Panc1 (cell line): Measurements from ENCODE around the gene SEC11A. TPM values are rescaled to one million over a fixed set of nuclear protein-coding genes. Genes with fewer than 3 reads are reported as not detected.

ENCODE experiments used
- ATAC-seq: fragments of 200-7000 bp; cut with Tn5 transposase; 2 replicates; pipeline ENCODE4 v1.9.1; 2020; ENCODE audit warnings: mild to moderate bottlenecking, moderate library complexity
- BruUV-seq: library from RNA; stranded (reverse); fragments of 400-500 nt; replicated peaks from 2 replicates; lab custom pipeline; 2021; lab: Mats Ljungman, UMichigan
- CTCF ChIA-PET: fragments of 300-600 bp; sonication (Branson Sonifier 250); formaldehyde crosslinking; loops from one replicate; lab custom pipeline; 2022; ENCODE audit warnings: antibody characterized with exemption; lab: Charles Lee
- POLR2A ChIA-PET: fragments of 300-600 bp; sonication (Branson Sonifier 250); formaldehyde crosslinking; loops from one replicate; lab custom pipeline; 2022; ENCODE audit warnings: antibody characterized with exemption; lab: Charles Lee
- DNase-seq: peaks from one replicate; pipeline ENCODE4 v3.0.0-alpha.2; 2010; ENCODE audit warnings: low read depth, low spot score
- H3K27ac ChIP-seq: 2 replicates; pipeline ENCODE4 v1.5.1; 2011; ENCODE audit warnings: mild to moderate bottlenecking, low read length, inconsistent platforms
- H3K27me3 ChIP-seq: fragments of 200-500 bp; sonication (Bioruptor generic); 2 replicates; pipeline ENCODE4 v1.6.0; 2014; ENCODE audit warnings: low read length, inconsistent platforms; ENCODE audit not compliant: control insufficient read depth, insufficient read depth
- H3K36me3 ChIP-seq: fragments of 200-500 bp; sonication (Bioruptor generic); 2 replicates; pipeline ENCODE4 v1.5.1; 2014; ENCODE audit warnings: inconsistent platforms, mild to moderate bottlenecking, low read length, moderate library complexity; ENCODE audit not compliant: control insufficient read depth, insufficient read depth
- H3K4me1 ChIP-seq: 2 replicates; pipeline ENCODE4 v1.5.1; 2011; ENCODE audit warnings: inconsistent platforms, mild to moderate bottlenecking, low read length, moderate library complexity; ENCODE audit not compliant: control insufficient read depth, insufficient read depth
- H3K4me3 ChIP-seq, 2 experiments: 2 replicates each; pipeline ENCODE4 v1.5.1; 2011 to 2012; ENCODE audit warnings: low read depth in 2 of 2, low read length in 2 of 2, mild to moderate bottlenecking in 2 of 2, inconsistent platforms in 1 of 2, moderate library complexity in 1 of 2
- H3K9me3 ChIP-seq: fragments of 200-500 bp; sonication (Bioruptor generic); 2 replicates; pipeline ENCODE4 v1.5.1; 2014; ENCODE audit warnings: low read depth, mild to moderate bottlenecking, inconsistent platforms, low read length, moderate library complexity; ENCODE audit not compliant: control insufficient read depth, insufficient read depth
- CTCF ChIP-seq: fragments of 450-650 bp; IDR thresholded peaks from 2 replicates; pipeline ENCODE4 v1.5.1; 2017; ENCODE audit warnings: mild to moderate bottlenecking
- POLR2AphosphoS5 ChIP-seq: IDR thresholded peaks from 2 replicates; pipeline ENCODE4 v1.6.1; 2012; ENCODE audit warnings: mild to moderate bottlenecking, low read depth, low read length, moderate library complexity
- REST ChIP-seq, 2 experiments: IDR thresholded peaks; 2 replicates each; pipeline ENCODE4 v1.6.1; 2011 to 2012; ENCODE audit warnings: low read depth in 2 of 2, control low read depth in 1 of 2, low read length in 1 of 2, mild to moderate bottlenecking in 1 of 2, moderate library complexity in 1 of 2; ENCODE audit not compliant: insufficient read depth in 1 of 2
- SIN3A ChIP-seq: IDR thresholded peaks from 2 replicates; pipeline ENCODE4 v1.6.1; 2012; ENCODE audit warnings: low read depth, mild to moderate bottlenecking, low read length, moderate library complexity, borderline replicate concordance; ENCODE audit not compliant: insufficient read depth
- TCF7L2 ChIP-seq: IDR thresholded peaks from 2 replicates; pipeline ENCODE4 v1.6.1; 2011; ENCODE audit warnings: mild to moderate bottlenecking, low read depth, low read length, inconsistent platforms
- in situ Hi-C: cut with HindIII; loops from 2 replicates; pipeline ENCODE4 v1.10.0; 2016; ENCODE audit warnings: low sequenced_read_pairs, low pct_unique_long_range_greater_than_20kb
- intact Hi-C: fragments of 100-400 bp; cut with micrococcal nuclease; formaldehyde crosslinking; loops from one replicate; pipeline ENCODE4 v1.10.0; 2022; ENCODE audit not compliant: unreplicated experiment
- total RNA-seq: library from RNA; stranded (reverse); gene quantifications from one replicate; pipeline ENCODE4 v1.2.1, GENCODE V29; 2021; ENCODE audit not compliant: unreplicated experiment

Gene SEC11A
- total RNA-seq, 1 experiment from 2014 or later = 164 TPM

- intact Hi-C loops = no loop called here
- H3K9me3 ChIP-seq = no peaks in the 10 kb centered on the region
Observed at GRCh38 chr15:84722628-84723027, 6.7 kb upstream of the SEC11A start.

GRCh38 chr15:84721371-84721770, 5.4 kb upstream of the SEC11A start:
- ATAC-seq (no peak), DNase-seq (no peak)
- H3K4me1 ChIP-seq = no peaks in the 10 kb centered on the region
- H3K9me3 ChIP-seq = no peaks in the 10 kb centered on the region
- no TSS peak for BruUV-seq
- no peak overlapping the region for H3K4me3 ChIP-seq
- in situ Hi-C loops (no loop called here), intact Hi-C loops (no loop called here)
- TF ChIP-seq CTCF (no peak), REST (IDR thresholded peaks at IDR 0.05; ENCODE audit: insufficient read depth in 1 of 2, low read depth in 2 of 2, low read length in 1 of 2) (no peak), SIN3A (no peak), TCF7L2 (no peak), POLR2AphosphoS5 (no peak)
- no peaks in the 10 kb centered on the region for H3K36me3 ChIP-seq
- no peak overlapping the region for H3K27ac ChIP-seq
- ChIA-PET POLR2A (no interaction called here), CTCF (no interaction called here)
- no peaks in the 10 kb centered on the region for H3K27me3 ChIP-seq

More at GRCh38 chr15:84722628-84723027, 6.7 kb upstream of the SEC11A start:
- ChIA-PET CTCF (interaction anchor here (0.7 kb wide), 1 partner anchor 41 kb away, joined by 9 read pairs; no protein-coding TSS in a partner anchor), POLR2A (no interaction called here)
- Histone ChIP-seq H3K4me3 (no peak overlapping the region), H3K27me3 (no peaks in the 10 kb centered on the region), H3K36me3 (no peaks in the 10 kb centered on the region), H3K27ac (no peak overlapping the region), H3K4me1 (no peaks in the 10 kb centered on the region)
- no TSS peak for BruUV-seq
- DNase-seq (no peak), ATAC-seq (no peak)
- in situ Hi-C loops = no loop called here
- TF ChIP-seq TCF7L2 (no peak), CTCF (no peak), REST (IDR thresholded peaks at IDR 0.05; ENCODE audit: insufficient read depth in 1 of 2, low read depth in 2 of 2, low read length in 1 of 2) (no peak), SIN3A (no peak), POLR2AphosphoS5 (no peak)
